Stomach (tissue), 4 donors: ENCODE data around the gene PROM2.

Experiments
- EP300 ChIP-seq: sonication (generic); formaldehyde crosslinking; IDR thresholded peaks from one replicate; pipeline ENCODE4 v1.6.1; 2017; ENCODE audit warnings: antibody characterized with exemption
- POLR2A ChIP-seq, 4 donors: fragments of 450-650 bp; IDR thresholded peaks; one replicate each; pipeline ENCODE4 v1.6.1; 2016; ENCODE audit warnings: antibody characterized with exemption in 4 of 4, control low read depth in 2 of 4, mild to moderate bottlenecking in 1 of 4, moderate library complexity in 1 of 4
- POLR2AphosphoS5 ChIP-seq, 3 donors: sonication (generic); formaldehyde crosslinking; IDR thresholded peaks; one replicate each; pipeline ENCODE4 v1.6.1; 2016; ENCODE audit warnings: antibody characterized with exemption in 3 of 3
- TF ChIP-seq, protein P1 (sequence below), 7 experiments: fragments of 450-650 bp in 4 of 7; fragments of 200-600 bp in 3 of 7; sonication (generic) in 3 of 7; IDR thresholded peaks; one replicate each; pipeline ENCODE4 v1.5.1; 2016 to 2019; ENCODE audit warnings: antibody characterized with exemption in 7 of 7, control low read depth in 2 of 7, mild to moderate bottlenecking in 1 of 7

- TF ChIP-seq POLR2A (IDR thresholded peaks at IDR 0.05) (no peak), POLR2AphosphoS5 (IDR thresholded peaks at IDR 0.05) (no peak), EP300 (no peak)
- TF ChIP-seq, protein P1, sequence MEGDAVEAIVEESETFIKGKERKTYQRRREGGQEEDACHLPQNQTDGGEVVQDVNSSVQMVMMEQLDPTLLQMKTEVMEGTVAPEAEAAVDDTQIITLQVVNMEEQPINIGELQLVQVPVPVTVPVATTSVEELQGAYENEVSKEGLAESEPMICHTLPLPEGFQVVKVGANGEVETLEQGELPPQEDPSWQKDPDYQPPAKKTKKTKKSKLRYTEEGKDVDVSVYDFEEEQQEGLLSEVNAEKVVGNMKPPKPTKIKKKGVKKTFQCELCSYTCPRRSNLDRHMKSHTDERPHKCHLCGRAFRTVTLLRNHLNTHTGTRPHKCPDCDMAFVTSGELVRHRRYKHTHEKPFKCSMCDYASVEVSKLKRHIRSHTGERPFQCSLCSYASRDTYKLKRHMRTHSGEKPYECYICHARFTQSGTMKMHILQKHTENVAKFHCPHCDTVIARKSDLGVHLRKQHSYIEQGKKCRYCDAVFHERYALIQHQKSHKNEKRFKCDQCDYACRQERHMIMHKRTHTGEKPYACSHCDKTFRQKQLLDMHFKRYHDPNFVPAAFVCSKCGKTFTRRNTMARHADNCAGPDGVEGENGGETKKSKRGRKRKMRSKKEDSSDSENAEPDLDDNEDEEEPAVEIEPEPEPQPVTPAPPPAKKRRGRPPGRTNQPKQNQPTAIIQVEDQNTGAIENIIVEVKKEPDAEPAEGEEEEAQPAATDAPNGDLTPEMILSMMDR (IDR thresholded peaks at IDR 0.05), result no peak
These were observed 3.6 kb upstream of the PROM2 start for GRCh38 chr2:95270541-95271081.
